ENCODE data around the gene STXBP6. TPM values are rescaled to one million over a fixed set of nuclear protein-coding genes. Genes with fewer than 3 reads are reported as not detected.

Gene STXBP6
- total RNA-seq, 1 donor from 2014 or later, result 11.0 TPM

DNA sequence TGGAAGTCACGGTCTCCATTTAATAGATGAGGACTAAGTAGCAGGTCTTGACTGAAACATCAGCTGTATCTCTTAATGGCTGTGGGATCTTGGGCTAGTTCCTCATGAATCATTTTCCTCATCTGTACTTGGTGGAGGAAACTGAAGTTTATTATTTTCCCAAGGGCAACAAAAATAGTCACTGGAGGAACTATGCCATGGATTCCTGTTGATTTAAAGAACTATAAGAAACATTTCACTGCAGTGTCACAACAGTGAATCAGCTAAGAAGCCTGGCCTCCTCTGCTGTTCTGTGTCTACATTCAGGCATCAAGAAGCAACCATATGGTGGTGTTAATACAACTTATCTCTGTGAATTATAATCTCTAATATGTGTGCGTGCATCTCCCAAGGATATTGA is 200.5 kb downstream of the STXBP6 start:
- Histone ChIP-seq H3K27me3 (no peaks in the 10 kb centered on the region), H3K9me3 (ENCODE audit: low read depth) (no peaks in the 10 kb centered on the region), H3K4me2 (no peak overlapping the region), H3K79me2 (ENCODE audit: low read depth) (no peaks in the 10 kb centered on the region), H3K9ac (no peak overlapping the region), H2AFZ (replicated peaks) (no peak overlapping the region), H3K4me3 (no peak overlapping the region), H4K20me1 (ENCODE audit: low read depth) (no peaks in the 10 kb centered on the region), H3K4me1 (peaks cover 12% of the 10 kb centered on the region), H3K27ac (no peak overlapping the region), H3K36me3 (no peaks in the 10 kb centered on the region), H3F3A (ENCODE audit: low read depth) (no peaks in the 10 kb centered on the region)
- no peaks in the 10 kb centered on the region for H3K9me3 Mint-ChIP-seq
- H3K4me1 Mint-ChIP-seq, result peaks cover 6% of the 10 kb centered on the region
- no peak overlapping the region for H3K27ac Mint-ChIP-seq
- no peak for DNase-seq (ENCODE audit: low spot score)
- TF ChIP-seq EZH2phosphoT487 (IDR thresholded peaks at IDR 0.05), result no peak
- TF ChIP-seq CTCF (IDR thresholded peaks at IDR 0.05), result no peak
- TF ChIP-seq EZH2 (IDR thresholded peaks at IDR 0.05), result no peak
- no peaks in the 10 kb centered on the region for H3K27me3 Mint-ChIP-seq (ENCODE audit: insufficient read depth, low read depth)
- H3K36me3 Mint-ChIP-seq, result no peaks in the 10 kb centered on the region
- no peak overlapping the region for H3K4me3 Mint-ChIP-seq

DNA sequence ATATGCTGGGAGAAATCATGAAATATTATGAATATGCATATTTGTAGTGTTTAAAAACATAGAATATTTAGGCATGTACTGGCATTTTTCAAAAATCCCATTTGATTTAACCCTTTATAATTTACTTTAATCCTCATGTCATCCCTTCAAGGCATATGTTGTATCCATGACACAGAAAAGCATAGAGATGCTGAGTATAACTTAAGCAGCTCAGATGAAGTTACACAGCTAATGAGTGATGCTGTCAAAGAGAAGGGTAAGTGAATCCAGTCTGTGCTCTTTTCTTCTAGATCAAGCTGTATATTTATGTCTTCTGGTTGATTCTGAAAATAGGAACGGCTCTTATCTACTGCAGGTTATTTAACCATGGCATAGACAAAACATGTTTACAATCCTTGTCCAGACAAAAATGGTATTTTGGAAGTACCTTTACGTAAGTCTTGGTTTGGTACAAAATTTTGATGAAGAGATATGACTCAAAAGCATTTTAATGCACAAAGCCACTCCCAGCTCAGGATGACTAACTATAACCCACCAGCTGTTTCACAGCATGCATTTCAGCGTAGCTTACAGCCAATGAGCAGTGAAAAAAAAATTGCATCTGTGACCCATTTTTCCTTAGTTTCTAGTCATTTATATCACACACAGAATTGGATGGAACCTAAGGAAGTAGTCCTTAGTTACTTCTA is 201.7 kb downstream of the STXBP6 start:
- Histone ChIP-seq H3K4me2 (no peak overlapping the region), H3K4me1 (peaks cover 12% of the 10 kb centered on the region), H3K9ac (no peak overlapping the region), H3K4me3 (no peak overlapping the region), H3K9me3 (ENCODE audit: low read depth) (no peaks in the 10 kb centered on the region), H3K27ac (no peak overlapping the region), H3F3A (ENCODE audit: low read depth) (no peaks in the 10 kb centered on the region), H3K36me3 (no peaks in the 10 kb centered on the region), H2AFZ (replicated peaks) (no peak overlapping the region), H4K20me1 (ENCODE audit: low read depth) (no peaks in the 10 kb centered on the region), H3K79me2 (ENCODE audit: low read depth) (no peaks in the 10 kb centered on the region), H3K27me3 (no peaks in the 10 kb centered on the region)
- H3K27ac Mint-ChIP-seq, result no peak overlapping the region
- no peak for DNase-seq (ENCODE audit: low spot score)
- H3K27me3 Mint-ChIP-seq (ENCODE audit: insufficient read depth, low read depth), result no peaks in the 10 kb centered on the region
- no peak for TF ChIP-seq EZH2 (IDR thresholded peaks at IDR 0.05)
- no peak for TF ChIP-seq EZH2phosphoT487 (IDR thresholded peaks at IDR 0.05)
- TF ChIP-seq CTCF (IDR thresholded peaks at IDR 0.05), result no peak
- no peaks in the 10 kb centered on the region for H3K9me3 Mint-ChIP-seq
- no peaks in the 10 kb centered on the region for H3K36me3 Mint-ChIP-seq
- no peak overlapping the region for H3K4me3 Mint-ChIP-seq
- peaks cover 6% of the 10 kb centered on the region for H3K4me1 Mint-ChIP-seq

GRCh38 chr14:24847568-24848095 is 202.3 kb downstream of the STXBP6 start:
- no peaks in the 10 kb centered on the region for H3K79me2 ChIP-seq (ENCODE audit: low read depth)
- H3K27me3 Mint-ChIP-seq (ENCODE audit: insufficient read depth, low read depth), result no peaks in the 10 kb centered on the region
- no peaks in the 10 kb centered on the region for H3K36me3 Mint-ChIP-seq
- TF ChIP-seq EZH2 (IDR thresholded peaks at IDR 0.05), result no peak
- no peak for TF ChIP-seq CTCF (IDR thresholded peaks at IDR 0.05)
- no peak for TF ChIP-seq EZH2phosphoT487 (IDR thresholded peaks at IDR 0.05)
- H3K27ac ChIP-seq, result no peak overlapping the region
- peaks cover 11% of the 10 kb centered on the region for H3K4me1 ChIP-seq
- no peak for DNase-seq (ENCODE audit: low spot score)
- no peaks in the 10 kb centered on the region for H3K9me3 ChIP-seq (ENCODE audit: low read depth)
- no peaks in the 10 kb centered on the region for H3K27me3 ChIP-seq
- no peak overlapping the region for H3K4me2 ChIP-seq
- no peaks in the 10 kb centered on the region for H3F3A ChIP-seq (ENCODE audit: low read depth)
- H3K4me3 ChIP-seq, result no peak overlapping the region
- peaks cover 6% of the 10 kb centered on the region for H3K4me1 Mint-ChIP-seq
- no peaks in the 10 kb centered on the region for H3K36me3 ChIP-seq
- H3K9ac ChIP-seq, result no peak overlapping the region
- H4K20me1 ChIP-seq (ENCODE audit: low read depth), result no peaks in the 10 kb centered on the region
- no peaks in the 10 kb centered on the region for H3K9me3 Mint-ChIP-seq
- H3K27ac Mint-ChIP-seq, result no peak overlapping the region
- no peak overlapping the region for H2AFZ ChIP-seq (replicated peaks)
- H3K4me3 Mint-ChIP-seq, result no peak overlapping the region

All from neural progenitor cell (in vitro differentiated cells).